Measurements from ENCODE around the gene ZNFX1. TPM values are rescaled to one million over a fixed set of nuclear protein-coding genes. Genes with fewer than 3 reads are reported as not detected.
"Not testable (repeated sequence)": the region's sequence is repeated elsewhere in the genome, so short reads cannot be mapped to it uniquely, and the experiment has no call there.

ZNFX1 gene
- total RNA-seq, 2 donors from 2014 or later, result 7.3 to 17.4 TPM

DNA sequence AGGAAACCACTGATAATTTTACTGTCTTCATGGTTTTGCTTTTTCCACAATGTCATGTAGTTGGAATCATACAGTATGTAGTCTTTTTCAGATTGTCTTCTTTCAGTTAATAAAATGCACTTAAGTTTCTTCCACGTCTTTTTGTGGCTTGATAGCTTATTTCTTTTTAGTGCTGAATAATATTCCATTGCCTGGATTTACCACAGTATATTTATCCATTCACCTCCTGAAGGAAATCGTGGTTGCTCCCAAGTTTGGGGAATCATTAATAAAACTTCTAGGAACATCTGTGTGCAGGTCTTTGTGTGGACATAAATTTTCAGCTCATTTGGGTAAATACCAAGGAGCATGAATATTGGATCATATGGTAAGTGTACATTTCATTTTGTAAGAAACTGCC, 38.8 kb upstream of the ZNFX1 start:
- TF ChIP-seq, protein P1, sequence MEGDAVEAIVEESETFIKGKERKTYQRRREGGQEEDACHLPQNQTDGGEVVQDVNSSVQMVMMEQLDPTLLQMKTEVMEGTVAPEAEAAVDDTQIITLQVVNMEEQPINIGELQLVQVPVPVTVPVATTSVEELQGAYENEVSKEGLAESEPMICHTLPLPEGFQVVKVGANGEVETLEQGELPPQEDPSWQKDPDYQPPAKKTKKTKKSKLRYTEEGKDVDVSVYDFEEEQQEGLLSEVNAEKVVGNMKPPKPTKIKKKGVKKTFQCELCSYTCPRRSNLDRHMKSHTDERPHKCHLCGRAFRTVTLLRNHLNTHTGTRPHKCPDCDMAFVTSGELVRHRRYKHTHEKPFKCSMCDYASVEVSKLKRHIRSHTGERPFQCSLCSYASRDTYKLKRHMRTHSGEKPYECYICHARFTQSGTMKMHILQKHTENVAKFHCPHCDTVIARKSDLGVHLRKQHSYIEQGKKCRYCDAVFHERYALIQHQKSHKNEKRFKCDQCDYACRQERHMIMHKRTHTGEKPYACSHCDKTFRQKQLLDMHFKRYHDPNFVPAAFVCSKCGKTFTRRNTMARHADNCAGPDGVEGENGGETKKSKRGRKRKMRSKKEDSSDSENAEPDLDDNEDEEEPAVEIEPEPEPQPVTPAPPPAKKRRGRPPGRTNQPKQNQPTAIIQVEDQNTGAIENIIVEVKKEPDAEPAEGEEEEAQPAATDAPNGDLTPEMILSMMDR (IDR thresholded peaks at IDR 0.05), result no peak
- intact Hi-C loops (cut with DNase I), result no loop called here
- no peaks in the 10 kb centered on the region for H3K9me3 ChIP-seq
- no peak overlapping the region for H3K4me3 ChIP-seq
- H3K27ac ChIP-seq, result no peak overlapping the region
- no peaks in the 10 kb centered on the region for H3K36me3 ChIP-seq (replicated peaks in 1 of 2; ENCODE audit: insufficient read depth in 1 of 2, low read depth in 2 of 2)
- no peak for ATAC-seq
- peaks cover 16% of the 10 kb centered on the region for H3K4me1 ChIP-seq
- WGBS, 2 donors, result 25 to 29% methylated on average over 2 of the region's 2 CpGs
- peaks cover 8 to 25% of the 10 kb centered on the region in 2 donors for H3K27me3 ChIP-seq
- DNase-seq, result no peak

DNA sequence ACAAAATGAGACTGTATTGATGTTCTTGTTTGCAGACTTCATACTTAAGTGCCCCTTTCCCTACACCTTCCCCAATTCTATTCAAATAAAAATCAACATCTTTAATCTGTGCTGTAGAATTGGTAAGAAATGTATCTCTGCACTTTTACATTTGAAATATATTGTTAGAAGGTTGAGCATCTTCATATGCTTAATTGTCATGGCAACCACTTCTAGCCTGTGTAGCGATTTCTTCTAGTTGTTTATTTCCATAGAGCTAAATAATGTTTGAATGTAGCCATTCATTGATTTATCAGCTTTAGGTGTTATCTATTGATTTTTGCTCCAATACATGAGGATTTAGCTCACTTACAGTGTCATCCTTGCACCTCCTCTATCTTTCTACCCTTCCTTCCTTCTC, 37.7 kb upstream of the ZNFX1 start:
- intact Hi-C loops (cut with DNase I), result no loop called here
- no peak overlapping the region for H3K4me3 ChIP-seq
- TF ChIP-seq POLR2A (IDR thresholded peaks at IDR 0.05), result no peak
- TF ChIP-seq, protein P1 (IDR thresholded peaks at IDR 0.05), result no peak
- ATAC-seq, result no peak
- no peaks in the 10 kb centered on the region for H3K9me3 ChIP-seq
- peaks cover 8 to 25% of the 10 kb centered on the region in 2 donors for H3K27me3 ChIP-seq
- no peaks in the 10 kb centered on the region for H3K36me3 ChIP-seq (replicated peaks in 1 of 2; ENCODE audit: insufficient read depth in 1 of 2, low read depth in 2 of 2)
- no peak for DNase-seq
- H3K4me1 ChIP-seq, result peaks cover 16% of the 10 kb centered on the region
- no peak overlapping the region for H3K27ac ChIP-seq
- WGBS, 2 donors, result 46 to 62% methylated on average over 1 of the region's 1 CpG

GRCh38 chr20:49314052-49314451, 36.2 kb upstream of the ZNFX1 start:
- 54 to 65% methylated on average over 2 of the region's 2 CpGs for WGBS, 2 donors
- H3K27ac ChIP-seq; intact Hi-C loops (cut with DNase I); H3K4me3 ChIP-seq; H3K9me3 ChIP-seq; DNase-seq; H3K36me3 ChIP-seq (replicated peaks in 1 of 2; ENCODE audit: insufficient read depth in 1 of 2, low read depth in 2 of 2); ATAC-seq: not testable (repeated sequence)
- Histone ChIP-seq H3K4me1 (peaks cover 11% of the 10 kb centered on the region), H3K27me3 (peaks cover 8 to 16% of the 10 kb centered on the region in 2 donors)

- TF ChIP-seq POLR2A (IDR thresholded peaks at IDR 0.05), result no peak
- TF ChIP-seq, protein P1 (IDR thresholded peaks at IDR 0.05), result no peak
These were observed 35.4 kb upstream of the ZNFX1 start for GRCh38 chr20:49313283-49313682.

DNA sequence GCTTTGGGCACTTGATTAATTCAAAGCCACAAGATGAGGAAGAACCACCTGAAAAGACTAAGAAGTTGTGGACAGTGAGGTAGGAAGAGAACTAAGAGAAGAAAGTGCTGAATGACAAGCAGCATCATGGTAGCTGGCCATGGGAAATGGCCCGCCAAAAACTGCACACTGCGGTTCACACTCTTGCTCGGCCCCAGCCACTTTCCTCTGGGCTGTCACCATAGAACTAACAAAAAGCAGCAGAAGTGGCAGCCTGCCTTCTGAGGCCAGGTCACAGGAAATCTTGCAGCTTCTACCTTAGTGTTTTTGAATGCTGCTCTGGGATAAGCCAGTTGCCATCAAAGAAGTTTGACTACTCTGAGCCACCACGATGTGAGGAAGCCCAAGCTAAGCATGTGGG, 34.8 kb upstream of the ZNFX1 start:
- Histone ChIP-seq H3K27me3 (peaks cover 0 to 3% of the 10 kb centered on the region in 2 donors), H3K36me3 (replicated peaks in 1 of 2; ENCODE audit: insufficient read depth in 1 of 2, low read depth in 2 of 2) (no peaks in the 10 kb centered on the region), H3K9me3 (no peaks in the 10 kb centered on the region), H3K4me1 (no peaks in the 10 kb centered on the region), H3K4me3 (no peak overlapping the region), H3K27ac (no peak overlapping the region)
- intact Hi-C loops (cut with DNase I), result no loop called here
- ATAC-seq (no peak), DNase-seq (no peak)
- TF ChIP-seq, protein P1 (IDR thresholded peaks at IDR 0.05), result no peak
- no peak for TF ChIP-seq POLR2A (IDR thresholded peaks at IDR 0.05)
- WGBS, 2 donors, result 82 to 86% methylated on average over 4 of the region's 4 CpGs

More at GRCh38 chr20:49313283-49313682, 35.4 kb upstream of the ZNFX1 start:
- ATAC-seq, result no peak
- Histone ChIP-seq H3K4me1 (peaks cover 4% of the 10 kb centered on the region), H3K36me3 (replicated peaks in 1 of 2; ENCODE audit: insufficient read depth in 1 of 2, low read depth in 2 of 2) (no peaks in the 10 kb centered on the region), H3K9me3 (no peaks in the 10 kb centered on the region), H3K27ac (no peak overlapping the region), H3K4me3 (no peak overlapping the region), H3K27me3 (peaks cover 3 to 9% of the 10 kb centered on the region in 2 donors)
- DNase-seq, result no peak
- intact Hi-C loops (cut with DNase I), result no loop called here
- 86 to 90% methylated on average over 2 of the region's 2 CpGs for WGBS, 2 donors

All from body of pancreas (tissue), 4 donors.